ENCODE results near the gene AP3D1.
"Not testable (repeated sequence)": the region's sequence is repeated elsewhere in the genome, so short reads cannot be mapped to it uniquely, and the experiment has no call there.

AP3D1 gene

GRCh38 chr19:2129486-2129885 is 21.9 kb downstream of the AP3D1 start:
- H3K9me3 ChIP-seq (ENCODE audit: control insufficient read depth, low read length) = no peaks in the 10 kb centered on the region
- no peak overlapping the region for H3K4me3 ChIP-seq (ENCODE audit: low read length)
- no peaks in the 10 kb centered on the region for H3K27me3 ChIP-seq (ENCODE audit: control insufficient read depth, insufficient read depth, low read length)
- H3K9ac ChIP-seq (ENCODE audit: low read length) = no peak overlapping the region
- H3K4me1 ChIP-seq (ENCODE audit: control insufficient read depth, insufficient read depth, low read length) = no peaks in the 10 kb centered on the region
- H3K36me3 ChIP-seq (ENCODE audit: control insufficient read depth, insufficient read depth, low read length) = peaks cover 16% of the 10 kb centered on the region

GRCh38 chr19:2129022-2129421 is 22.3 kb downstream of the AP3D1 start:
- H3K9ac ChIP-seq (ENCODE audit: low read length) = no peak overlapping the region
- no peaks in the 10 kb centered on the region for H3K9me3 ChIP-seq (ENCODE audit: control insufficient read depth, low read length)
- peaks cover 16% of the 10 kb centered on the region for H3K36me3 ChIP-seq (ENCODE audit: control insufficient read depth, insufficient read depth, low read length)
- H3K4me3 ChIP-seq (ENCODE audit: low read length) = no peak overlapping the region
- H3K4me1 ChIP-seq (ENCODE audit: control insufficient read depth, insufficient read depth, low read length) = no peaks in the 10 kb centered on the region
- no peaks in the 10 kb centered on the region for H3K27me3 ChIP-seq (ENCODE audit: control insufficient read depth, insufficient read depth, low read length)

- not testable (repeated sequence) for H3K4me3 ChIP-seq (ENCODE audit: low read length); H3K9ac ChIP-seq (ENCODE audit: low read length); H3K4me1 ChIP-seq (ENCODE audit: control insufficient read depth, insufficient read depth, low read length); H3K27me3 ChIP-seq (ENCODE audit: control insufficient read depth, insufficient read depth, low read length); H3K9me3 ChIP-seq (ENCODE audit: control insufficient read depth, low read length)
- H3K36me3 ChIP-seq (ENCODE audit: control insufficient read depth, insufficient read depth, low read length) = peaks cover 16% of the 10 kb centered on the region
Observed at GRCh38 chr19:2128252-2128651, 23.1 kb downstream of the AP3D1 start.

GRCh38 chr19:2127758-2128157 is 23.6 kb downstream of the AP3D1 start:
- no peaks in the 10 kb centered on the region for H3K4me1 ChIP-seq (ENCODE audit: control insufficient read depth, insufficient read depth, low read length)
- H3K36me3 ChIP-seq (ENCODE audit: control insufficient read depth, insufficient read depth, low read length) = peaks cover 15% of the 10 kb centered on the region
- no peak overlapping the region for H3K4me3 ChIP-seq (ENCODE audit: low read length)
- no peaks in the 10 kb centered on the region for H3K9me3 ChIP-seq (ENCODE audit: control insufficient read depth, low read length)
- H3K9ac ChIP-seq (ENCODE audit: low read length) = no peak overlapping the region
- H3K27me3 ChIP-seq (ENCODE audit: control insufficient read depth, insufficient read depth, low read length) = no peaks in the 10 kb centered on the region

GRCh38 chr19:2126879-2127518 is 24.4 kb downstream of the AP3D1 start:
- Histone ChIP-seq H3K9me3 (ENCODE audit: control insufficient read depth, low read length) (no peaks in the 10 kb centered on the region), H3K9ac (ENCODE audit: low read length) (no peak overlapping the region), H3K4me3 (ENCODE audit: low read length) (no peak overlapping the region), H3K27me3 (ENCODE audit: control insufficient read depth, insufficient read depth, low read length) (no peaks in the 10 kb centered on the region), H3K4me1 (ENCODE audit: control insufficient read depth, insufficient read depth, low read length) (no peaks in the 10 kb centered on the region), H3K36me3 (ENCODE audit: control insufficient read depth, insufficient read depth, low read length) (peaks cover 12% of the 10 kb centered on the region)

- Histone ChIP-seq H3K9ac (ENCODE audit: low read length) (no peak overlapping the region), H3K4me1 (ENCODE audit: control insufficient read depth, insufficient read depth, low read length) (no peaks in the 10 kb centered on the region), H3K36me3 (ENCODE audit: control insufficient read depth, insufficient read depth, low read length) (peaks cover 18% of the 10 kb centered on the region)
Observed at GRCh38 chr19:2123682-2124387, 27.5 kb downstream of the AP3D1 start.

GRCh38 chr19:2122982-2123381 is 28.4 kb downstream of the AP3D1 start:
- no peaks in the 10 kb centered on the region for H3K4me1 ChIP-seq (ENCODE audit: control insufficient read depth, insufficient read depth, low read length)
- H3K36me3 ChIP-seq (ENCODE audit: control insufficient read depth, insufficient read depth, low read length) = peaks cover 25% of the 10 kb centered on the region

More at GRCh38 chr19:2123682-2124387, 27.5 kb downstream of the AP3D1 start:
- Histone ChIP-seq H3K27me3 (ENCODE audit: control insufficient read depth, insufficient read depth, low read length) (no peaks in the 10 kb centered on the region), H3K4me3 (ENCODE audit: low read length) (no peak overlapping the region), H3K9me3 (ENCODE audit: control insufficient read depth, low read length) (no peaks in the 10 kb centered on the region)

GRCh38 chr19:2122251-2122650 is 29.1 kb downstream of the AP3D1 start:
- no peak overlapping the region for H3K4me3 ChIP-seq (ENCODE audit: low read length)
- peaks cover 30% of the 10 kb centered on the region for H3K36me3 ChIP-seq (ENCODE audit: control insufficient read depth, insufficient read depth, low read length)
- H3K27me3 ChIP-seq (ENCODE audit: control insufficient read depth, insufficient read depth, low read length) = no peaks in the 10 kb centered on the region
- no peaks in the 10 kb centered on the region for H3K4me1 ChIP-seq (ENCODE audit: control insufficient read depth, insufficient read depth, low read length)
- no peaks in the 10 kb centered on the region for H3K9me3 ChIP-seq (ENCODE audit: control insufficient read depth, low read length)
- no peak overlapping the region for H3K9ac ChIP-seq (ENCODE audit: low read length)

More at GRCh38 chr19:2122982-2123381, 28.4 kb downstream of the AP3D1 start:
- H3K4me3 ChIP-seq (ENCODE audit: low read length) = no peak overlapping the region
- no peaks in the 10 kb centered on the region for H3K9me3 ChIP-seq (ENCODE audit: control insufficient read depth, low read length)
- H3K27me3 ChIP-seq (ENCODE audit: control insufficient read depth, insufficient read depth, low read length) = no peaks in the 10 kb centered on the region
- no peak overlapping the region for H3K9ac ChIP-seq (ENCODE audit: low read length)

- Histone ChIP-seq H3K36me3 (ENCODE audit: control insufficient read depth, insufficient read depth, low read length) (peaks cover 36% of the 10 kb centered on the region), H3K27me3 (ENCODE audit: control insufficient read depth, insufficient read depth, low read length) (no peaks in the 10 kb centered on the region), H3K4me3 (ENCODE audit: low read length) (no peak overlapping the region), H3K9me3 (ENCODE audit: control insufficient read depth, low read length) (no peaks in the 10 kb centered on the region), H3K4me1 (ENCODE audit: control insufficient read depth, insufficient read depth, low read length) (no peaks in the 10 kb centered on the region), H3K9ac (ENCODE audit: low read length) (no peak overlapping the region)
Observed at GRCh38 chr19:2121416-2122051, 29.8 kb downstream of the AP3D1 start.

GRCh38 chr19:2120821-2121220 is 30.5 kb downstream of the AP3D1 start:
- no peaks in the 10 kb centered on the region for H3K4me1 ChIP-seq (ENCODE audit: control insufficient read depth, insufficient read depth, low read length)
- H3K9me3 ChIP-seq (ENCODE audit: control insufficient read depth, low read length) = no peaks in the 10 kb centered on the region
- no peak overlapping the region for H3K4me3 ChIP-seq (ENCODE audit: low read length)
- peaks cover 38% of the 10 kb centered on the region for H3K36me3 ChIP-seq (ENCODE audit: control insufficient read depth, insufficient read depth, low read length)
- H3K9ac ChIP-seq (ENCODE audit: low read length) = no peak overlapping the region
- H3K27me3 ChIP-seq (ENCODE audit: control insufficient read depth, insufficient read depth, low read length) = no peaks in the 10 kb centered on the region

- H3K4me1 ChIP-seq (ENCODE audit: control insufficient read depth, insufficient read depth, low read length) = no peaks in the 10 kb centered on the region
- peaks cover 45% of the 10 kb centered on the region for H3K36me3 ChIP-seq (ENCODE audit: control insufficient read depth, insufficient read depth, low read length)
- H3K4me3 ChIP-seq (ENCODE audit: low read length) = no peak overlapping the region
- no peaks in the 10 kb centered on the region for H3K9me3 ChIP-seq (ENCODE audit: control insufficient read depth, low read length)
- no peaks in the 10 kb centered on the region for H3K27me3 ChIP-seq (ENCODE audit: control insufficient read depth, insufficient read depth, low read length)
- H3K9ac ChIP-seq (ENCODE audit: low read length) = no peak overlapping the region
Observed at GRCh38 chr19:2119921-2120785, 31.2 kb downstream of the AP3D1 start.

Data from mucosa of stomach (tissue), 1 donor.